ENCODE results near the gene XXYLT1. TPM values are rescaled to one million over a fixed set of nuclear protein-coding genes. Genes with fewer than 3 reads are reported as not detected.

The XXYLT1 gene
- total RNA-seq, 1 experiment from 2014 or later: 23.4 TPM

DNA sequence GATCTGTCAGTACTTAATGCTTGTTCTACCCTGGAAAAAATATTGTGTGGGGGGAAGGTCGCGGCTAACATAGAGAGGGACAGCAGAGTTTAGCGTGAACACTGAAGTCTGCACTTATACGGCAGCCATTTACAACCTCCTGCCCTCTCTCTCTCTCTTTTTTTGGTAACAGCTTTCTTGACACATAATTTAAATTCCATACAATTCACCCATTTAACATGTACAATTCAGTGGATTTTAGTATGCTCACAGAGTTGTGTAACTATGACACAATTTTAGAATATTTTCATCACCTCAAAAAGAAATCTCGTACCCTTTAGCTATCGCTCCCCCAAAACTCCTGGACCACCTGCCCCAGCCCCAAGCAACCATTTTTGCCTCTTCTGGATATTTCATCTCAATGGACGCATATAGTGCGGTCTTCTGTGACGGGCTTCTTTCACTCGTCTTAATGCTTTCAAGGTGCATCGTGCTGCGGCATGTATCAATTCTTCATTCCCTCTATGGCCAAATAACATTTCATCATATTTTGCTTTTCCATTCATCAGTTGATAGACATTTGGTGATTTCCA lies 141.8 kb downstream of the XXYLT1 start:
- no peaks in the 10 kb centered on the region for H3K9me3 Mint-ChIP-seq
- CTCF ChIA-PET: no interaction called here
- no peaks in the 10 kb centered on the region for H3K27me3 Mint-ChIP-seq (ENCODE audit: low read depth)
- TF ChIP-seq TEAD1 (CRISPR knock-in tag; IDR thresholded peaks at IDR 0.05): no peak
- TF ChIP-seq RELA (CRISPR knock-in tag; IDR thresholded peaks at IDR 0.05; ENCODE audit: borderline replicate concordance): no peak
- TF ChIP-seq TP53 (CRISPR knock-in tag; IDR thresholded peaks at IDR 0.05): no peak
- no peak for TF ChIP-seq EMX1 (CRISPR knock-in tag; IDR thresholded peaks at IDR 0.05)
- TF ChIP-seq ZBTB43 (CRISPR knock-in tag; IDR thresholded peaks at IDR 0.05): no peak
- TF ChIP-seq, protein P1, sequence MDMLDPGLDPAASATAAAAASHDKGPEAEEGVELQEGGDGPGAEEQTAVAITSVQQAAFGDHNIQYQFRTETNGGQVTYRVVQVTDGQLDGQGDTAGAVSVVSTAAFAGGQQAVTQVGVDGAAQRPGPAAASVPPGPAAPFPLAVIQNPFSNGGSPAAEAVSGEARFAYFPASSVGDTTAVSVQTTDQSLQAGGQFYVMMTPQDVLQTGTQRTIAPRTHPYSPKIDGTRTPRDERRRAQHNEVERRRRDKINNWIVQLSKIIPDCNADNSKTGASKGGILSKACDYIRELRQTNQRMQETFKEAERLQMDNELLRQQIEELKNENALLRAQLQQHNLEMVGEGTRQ (CRISPR knock-in tag; IDR thresholded peaks at IDR 0.05): no peak
- TF ChIP-seq NR1H2 (CRISPR knock-in tag; IDR thresholded peaks at IDR 0.05): no peak
- TF ChIP-seq ZNF232 (CRISPR knock-in tag; IDR thresholded peaks at IDR 0.05): no peak
- TF ChIP-seq CTCF (IDR thresholded peaks at IDR 0.05): no peak
- TF ChIP-seq, protein P2, sequence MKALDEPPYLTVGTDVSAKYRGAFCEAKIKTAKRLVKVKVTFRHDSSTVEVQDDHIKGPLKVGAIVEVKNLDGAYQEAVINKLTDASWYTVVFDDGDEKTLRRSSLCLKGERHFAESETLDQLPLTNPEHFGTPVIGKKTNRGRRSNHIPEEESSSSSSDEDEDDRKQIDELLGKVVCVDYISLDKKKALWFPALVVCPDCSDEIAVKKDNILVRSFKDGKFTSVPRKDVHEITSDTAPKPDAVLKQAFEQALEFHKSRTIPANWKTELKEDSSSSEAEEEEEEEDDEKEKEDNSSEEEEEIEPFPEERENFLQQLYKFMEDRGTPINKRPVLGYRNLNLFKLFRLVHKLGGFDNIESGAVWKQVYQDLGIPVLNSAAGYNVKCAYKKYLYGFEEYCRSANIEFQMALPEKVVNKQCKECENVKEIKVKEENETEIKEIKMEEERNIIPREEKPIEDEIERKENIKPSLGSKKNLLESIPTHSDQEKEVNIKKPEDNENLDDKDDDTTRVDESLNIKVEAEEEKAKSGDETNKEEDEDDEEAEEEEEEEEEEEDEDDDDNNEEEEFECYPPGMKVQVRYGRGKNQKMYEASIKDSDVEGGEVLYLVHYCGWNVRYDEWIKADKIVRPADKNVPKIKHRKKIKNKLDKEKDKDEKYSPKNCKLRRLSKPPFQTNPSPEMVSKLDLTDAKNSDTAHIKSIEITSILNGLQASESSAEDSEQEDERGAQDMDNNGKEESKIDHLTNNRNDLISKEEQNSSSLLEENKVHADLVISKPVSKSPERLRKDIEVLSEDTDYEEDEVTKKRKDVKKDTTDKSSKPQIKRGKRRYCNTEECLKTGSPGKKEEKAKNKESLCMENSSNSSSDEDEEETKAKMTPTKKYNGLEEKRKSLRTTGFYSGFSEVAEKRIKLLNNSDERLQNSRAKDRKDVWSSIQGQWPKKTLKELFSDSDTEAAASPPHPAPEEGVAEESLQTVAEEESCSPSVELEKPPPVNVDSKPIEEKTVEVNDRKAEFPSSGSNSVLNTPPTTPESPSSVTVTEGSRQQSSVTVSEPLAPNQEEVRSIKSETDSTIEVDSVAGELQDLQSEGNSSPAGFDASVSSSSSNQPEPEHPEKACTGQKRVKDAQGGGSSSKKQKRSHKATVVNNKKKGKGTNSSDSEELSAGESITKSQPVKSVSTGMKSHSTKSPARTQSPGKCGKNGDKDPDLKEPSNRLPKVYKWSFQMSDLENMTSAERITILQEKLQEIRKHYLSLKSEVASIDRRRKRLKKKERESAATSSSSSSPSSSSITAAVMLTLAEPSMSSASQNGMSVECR (CRISPR knock-in tag; IDR thresholded peaks at IDR 0.05; ENCODE audit: borderline replicate concordance): no peak
- TF ChIP-seq ZNF671 (CRISPR knock-in tag; IDR thresholded peaks at IDR 0.05): no peak
- peaks cover 17% of the 10 kb centered on the region for H3K4me1 Mint-ChIP-seq
- no peaks in the 10 kb centered on the region for H3K36me3 Mint-ChIP-seq
- no peak for ATAC-seq
- no peak overlapping the region for H3K4me3 Mint-ChIP-seq
- DNase-seq (ENCODE audit: low spot score): no peak
- POLR2A ChIA-PET: no interaction called here
- H3K27ac Mint-ChIP-seq: no peak overlapping the region

- no peak overlapping the region for H3K4me3 Mint-ChIP-seq
- CTCF ChIA-PET: no interaction called here
Observed at GRCh38 chr3:195128255-195129071, 142.5 kb downstream of the XXYLT1 start.

More at GRCh38 chr3:195128255-195129071, 142.5 kb downstream of the XXYLT1 start:
- Mint-ChIP-seq H3K36me3 (no peaks in the 10 kb centered on the region), H3K9me3 (no peaks in the 10 kb centered on the region), H3K27me3 (ENCODE audit: low read depth) (no peaks in the 10 kb centered on the region), H3K27ac (no peak overlapping the region), H3K4me1 (peaks cover 17% of the 10 kb centered on the region)
- no peak for TF ChIP-seq MXD4 (CRISPR knock-in tag; IDR thresholded peaks at IDR 0.05; ENCODE audit: borderline replicate concordance)
- no peak for TF ChIP-seq AR (CRISPR knock-in tag; IDR thresholded peaks at IDR 0.05)
- TF ChIP-seq, protein P3, sequence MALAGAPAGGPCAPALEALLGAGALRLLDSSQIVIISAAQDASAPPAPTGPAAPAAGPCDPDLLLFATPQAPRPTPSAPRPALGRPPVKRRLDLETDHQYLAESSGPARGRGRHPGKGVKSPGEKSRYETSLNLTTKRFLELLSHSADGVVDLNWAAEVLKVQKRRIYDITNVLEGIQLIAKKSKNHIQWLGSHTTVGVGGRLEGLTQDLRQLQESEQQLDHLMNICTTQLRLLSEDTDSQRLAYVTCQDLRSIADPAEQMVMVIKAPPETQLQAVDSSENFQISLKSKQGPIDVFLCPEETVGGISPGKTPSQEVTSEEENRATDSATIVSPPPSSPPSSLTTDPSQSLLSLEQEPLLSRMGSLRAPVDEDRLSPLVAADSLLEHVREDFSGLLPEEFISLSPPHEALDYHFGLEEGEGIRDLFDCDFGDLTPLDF (CRISPR knock-in tag; IDR thresholded peaks at IDR 0.05): no peak
- no peak for TF ChIP-seq IRF2 (CRISPR knock-in tag; IDR thresholded peaks at IDR 0.05; ENCODE audit: borderline replicate concordance, low read depth)
- TF ChIP-seq HMGA2 (CRISPR knock-in tag; IDR thresholded peaks at IDR 0.05): no peak
- TF ChIP-seq, protein P4, sequence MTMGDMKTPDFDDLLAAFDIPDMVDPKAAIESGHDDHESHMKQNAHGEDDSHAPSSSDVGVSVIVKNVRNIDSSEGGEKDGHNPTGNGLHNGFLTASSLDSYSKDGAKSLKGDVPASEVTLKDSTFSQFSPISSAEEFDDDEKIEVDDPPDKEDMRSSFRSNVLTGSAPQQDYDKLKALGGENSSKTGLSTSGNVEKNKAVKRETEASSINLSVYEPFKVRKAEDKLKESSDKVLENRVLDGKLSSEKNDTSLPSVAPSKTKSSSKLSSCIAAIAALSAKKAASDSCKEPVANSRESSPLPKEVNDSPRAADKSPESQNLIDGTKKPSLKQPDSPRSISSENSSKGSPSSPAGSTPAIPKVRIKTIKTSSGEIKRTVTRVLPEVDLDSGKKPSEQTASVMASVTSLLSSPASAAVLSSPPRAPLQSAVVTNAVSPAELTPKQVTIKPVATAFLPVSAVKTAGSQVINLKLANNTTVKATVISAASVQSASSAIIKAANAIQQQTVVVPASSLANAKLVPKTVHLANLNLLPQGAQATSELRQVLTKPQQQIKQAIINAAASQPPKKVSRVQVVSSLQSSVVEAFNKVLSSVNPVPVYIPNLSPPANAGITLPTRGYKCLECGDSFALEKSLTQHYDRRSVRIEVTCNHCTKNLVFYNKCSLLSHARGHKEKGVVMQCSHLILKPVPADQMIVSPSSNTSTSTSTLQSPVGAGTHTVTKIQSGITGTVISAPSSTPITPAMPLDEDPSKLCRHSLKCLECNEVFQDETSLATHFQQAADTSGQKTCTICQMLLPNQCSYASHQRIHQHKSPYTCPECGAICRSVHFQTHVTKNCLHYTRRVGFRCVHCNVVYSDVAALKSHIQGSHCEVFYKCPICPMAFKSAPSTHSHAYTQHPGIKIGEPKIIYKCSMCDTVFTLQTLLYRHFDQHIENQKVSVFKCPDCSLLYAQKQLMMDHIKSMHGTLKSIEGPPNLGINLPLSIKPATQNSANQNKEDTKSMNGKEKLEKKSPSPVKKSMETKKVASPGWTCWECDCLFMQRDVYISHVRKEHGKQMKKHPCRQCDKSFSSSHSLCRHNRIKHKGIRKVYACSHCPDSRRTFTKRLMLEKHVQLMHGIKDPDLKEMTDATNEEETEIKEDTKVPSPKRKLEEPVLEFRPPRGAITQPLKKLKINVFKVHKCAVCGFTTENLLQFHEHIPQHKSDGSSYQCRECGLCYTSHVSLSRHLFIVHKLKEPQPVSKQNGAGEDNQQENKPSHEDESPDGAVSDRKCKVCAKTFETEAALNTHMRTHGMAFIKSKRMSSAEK (CRISPR knock-in tag; IDR thresholded peaks at IDR 0.05; ENCODE audit: borderline replicate concordance): no peak
- ATAC-seq: no peak
- POLR2A ChIA-PET: no interaction called here
- DNase-seq (ENCODE audit: low spot score): no peak

Data from WTC11 (cell line).